Measurements from ENCODE around the gene TKFC.

TKFC gene

DNA sequence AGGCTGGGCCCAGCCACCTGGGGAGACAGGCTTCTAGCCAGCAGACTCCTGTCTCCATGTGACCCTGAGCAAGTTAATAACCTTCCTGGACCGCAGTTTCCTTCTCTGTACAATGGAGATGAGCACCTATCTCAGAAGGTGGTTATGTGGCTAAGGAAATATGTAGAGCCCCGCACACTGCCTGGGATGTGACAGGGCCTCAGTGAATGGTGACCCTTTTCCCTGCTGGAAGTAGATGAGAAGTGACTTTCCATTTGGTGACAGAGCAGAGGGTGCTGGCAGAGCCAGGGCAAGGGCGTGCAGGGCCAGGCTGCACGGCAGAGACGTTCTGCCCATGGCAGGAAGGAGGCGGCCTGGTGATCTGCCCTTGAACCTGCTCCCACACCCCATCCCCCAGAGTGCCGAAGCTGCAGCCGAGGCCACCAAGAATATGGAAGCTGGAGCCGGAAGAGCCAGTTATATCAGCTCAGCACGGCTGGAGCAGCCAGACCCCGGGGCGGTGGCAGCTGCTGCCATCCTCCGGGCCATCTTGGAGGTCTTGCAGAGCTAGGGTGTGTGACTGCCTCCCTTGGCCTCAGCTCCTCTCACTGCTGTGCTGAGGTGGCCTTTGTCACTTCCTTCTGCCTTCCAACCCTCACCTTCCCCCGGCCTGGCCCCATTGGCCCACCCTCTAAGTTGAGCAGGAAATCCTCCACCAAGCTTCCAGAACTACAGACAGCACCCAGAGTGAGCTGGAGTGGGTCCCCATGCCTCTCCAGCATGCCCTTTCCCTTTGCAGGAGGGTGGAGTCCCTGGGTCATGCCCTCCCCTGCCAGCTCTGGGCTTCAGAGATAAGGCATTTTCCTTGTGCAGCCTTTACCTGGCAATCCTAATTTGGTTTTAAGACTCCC, 13.2 kb downstream of the TKFC start:
- DNase-seq: no peak

DNA sequence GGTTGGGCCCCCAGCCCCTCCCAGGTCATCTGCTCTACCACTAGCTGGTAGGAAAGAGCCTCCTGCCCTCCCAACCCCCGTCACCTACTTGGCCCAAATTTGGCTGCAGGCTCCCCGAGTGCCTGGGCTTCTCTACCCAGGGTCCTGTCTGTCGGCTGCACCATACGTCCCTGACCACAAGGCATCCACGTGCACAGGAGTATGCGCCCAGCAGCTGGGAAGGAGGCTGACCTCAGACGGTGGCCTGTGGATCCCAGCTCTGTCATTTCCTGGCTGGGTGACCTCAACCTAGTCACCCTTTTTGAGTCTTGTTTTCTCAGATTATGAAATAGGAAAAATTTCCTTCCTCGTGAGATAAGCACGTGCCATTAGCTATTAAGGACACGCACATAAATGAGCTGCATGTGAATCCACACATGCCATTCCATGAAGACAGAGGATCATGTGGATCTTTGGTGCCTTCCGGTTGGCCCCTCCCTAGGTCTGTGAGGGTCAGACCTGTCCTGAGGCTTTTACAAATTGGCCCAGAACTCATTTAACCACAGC, 15.0 kb downstream of the TKFC start:
- DNase-seq: no peak

DNA sequence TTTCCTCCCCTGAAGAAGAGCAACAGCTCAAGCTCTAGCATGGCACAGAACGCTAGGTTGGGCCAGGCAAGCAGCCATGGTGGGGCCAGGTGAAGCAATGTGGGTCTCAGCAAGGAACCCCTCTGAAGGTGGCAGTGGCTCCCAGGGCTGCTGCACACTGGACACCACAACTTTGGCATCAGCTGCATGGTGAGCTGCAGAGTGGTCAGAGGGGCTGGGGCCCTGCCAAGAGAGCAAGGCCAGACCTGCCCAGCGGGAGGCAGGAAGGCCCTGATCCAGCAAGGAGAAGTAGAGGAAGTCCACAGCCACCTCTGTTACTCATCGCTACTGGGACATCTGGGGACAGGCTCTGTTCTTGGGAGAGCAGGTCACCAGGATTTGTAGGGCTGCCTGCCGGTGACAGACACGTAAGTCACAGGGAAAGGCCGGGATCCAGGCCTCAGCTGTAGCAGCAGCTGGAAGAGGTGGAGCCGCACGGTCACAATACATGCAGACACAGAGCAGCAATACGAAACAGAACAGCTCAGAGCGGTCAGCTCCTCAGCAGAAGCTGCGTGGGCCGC, 16.2 kb downstream of the TKFC start:
- no peak for DNase-seq

DNA sequence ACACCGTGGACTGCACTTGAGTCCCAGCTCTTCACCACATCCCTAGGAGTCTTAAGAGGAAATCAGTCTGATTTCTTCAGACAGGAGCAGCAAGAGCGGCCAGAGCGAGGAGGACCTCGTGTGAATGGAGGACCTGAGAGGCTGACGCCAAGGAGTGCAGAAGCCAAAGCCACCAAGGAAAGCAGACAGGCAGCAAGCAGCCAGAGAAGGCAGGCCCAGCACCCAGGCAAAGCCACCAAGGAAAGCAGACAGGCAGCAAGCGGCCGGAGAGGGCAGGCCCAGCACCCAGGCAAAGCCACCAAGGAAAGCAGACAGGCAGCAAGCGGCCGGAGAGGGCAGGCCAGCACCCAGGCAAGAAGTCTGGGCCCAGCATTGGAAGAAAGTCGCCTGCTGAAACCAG, 16.9 kb downstream of the TKFC start:
- no peak for DNase-seq

DNA sequence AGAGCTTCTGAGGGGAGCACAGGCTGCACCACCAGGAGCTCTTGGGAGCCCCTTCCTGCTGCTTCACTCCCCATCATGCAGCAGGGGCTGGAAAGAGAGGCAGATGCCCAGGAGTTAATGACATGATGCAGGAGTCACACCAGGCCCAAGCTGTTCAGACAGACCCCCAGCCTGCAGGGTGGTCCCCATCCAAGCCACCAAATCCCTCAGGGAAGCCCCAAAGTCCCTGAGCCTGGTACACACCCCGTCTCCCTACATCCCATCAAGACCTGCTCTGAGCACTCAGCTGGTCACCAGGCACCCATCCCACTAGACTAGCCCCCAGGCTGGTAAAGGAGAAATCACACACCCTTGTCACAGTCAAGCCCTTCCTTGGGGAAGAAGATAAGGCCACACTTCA, 17.3 kb downstream of the TKFC start:
- DNase-seq: no peak

- no peak for DNase-seq
Measured at GRCh38 chr11:61350803-61351202, 17.8 kb downstream of the TKFC start.

DNA sequence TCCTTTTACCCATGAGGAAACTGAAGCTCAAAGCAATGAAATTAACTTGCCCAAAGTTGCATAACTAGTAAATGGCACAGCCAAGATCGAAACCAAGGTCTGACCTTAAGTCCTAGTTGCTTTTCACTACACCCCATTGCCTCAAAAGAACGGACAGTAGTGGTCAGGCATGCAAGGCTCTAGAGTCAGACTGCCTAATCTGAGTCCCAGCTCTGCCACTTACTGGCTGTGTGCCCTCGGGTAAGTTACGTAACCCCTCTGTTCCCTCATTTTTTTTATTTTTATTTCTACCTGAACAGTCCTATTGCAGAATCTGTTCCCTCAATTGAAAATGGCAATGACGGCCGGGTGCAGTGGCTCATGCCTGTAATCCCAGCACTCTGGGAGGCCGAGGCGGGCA, 19.0 kb downstream of the TKFC start:
- no peak for DNase-seq

DNA sequence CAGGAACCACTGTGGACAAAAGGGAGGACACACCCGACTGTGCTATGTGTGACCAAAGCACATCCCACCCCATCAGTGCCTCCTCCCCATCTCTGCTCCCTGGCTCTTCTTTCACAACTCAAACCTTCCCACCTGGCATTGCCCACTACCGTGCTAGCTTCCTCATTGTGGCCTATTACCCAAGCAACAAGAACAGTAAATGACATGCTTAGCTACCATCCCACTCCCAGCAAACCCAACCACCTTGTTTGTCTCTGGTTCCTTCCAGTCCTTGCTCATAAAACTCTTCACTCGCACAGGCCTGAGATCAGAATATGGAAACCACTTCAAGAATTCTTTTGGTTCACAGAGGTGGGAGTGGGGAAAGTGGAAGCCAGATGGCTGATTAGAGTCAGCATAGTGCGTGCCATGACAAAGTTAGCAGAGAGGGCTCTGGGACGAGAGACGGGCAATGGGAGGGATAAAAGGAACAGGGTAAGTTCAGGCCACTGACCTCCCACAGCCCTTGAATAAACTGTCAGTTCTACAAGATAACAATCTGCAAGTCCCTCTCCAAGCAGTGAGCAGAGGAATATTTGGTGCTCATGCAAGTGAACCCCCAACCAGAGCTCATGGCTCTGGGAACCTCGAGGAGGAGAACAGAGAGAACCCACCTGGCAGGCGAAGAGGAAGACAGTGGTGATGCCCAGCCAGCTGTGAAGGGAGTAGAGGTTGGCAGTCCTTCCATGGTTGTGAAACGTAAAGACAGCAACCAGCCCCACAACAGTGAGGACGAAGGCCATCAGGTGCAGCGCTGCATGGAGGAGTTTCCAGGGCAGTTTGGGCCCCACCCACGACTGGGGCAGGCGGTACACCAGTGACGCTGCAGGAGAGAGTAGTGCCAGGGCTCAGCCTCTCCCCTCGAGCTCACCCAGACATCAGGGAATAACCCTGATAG, 20.4 kb downstream of the TKFC start:
- DNase-seq: no peak

DNA sequence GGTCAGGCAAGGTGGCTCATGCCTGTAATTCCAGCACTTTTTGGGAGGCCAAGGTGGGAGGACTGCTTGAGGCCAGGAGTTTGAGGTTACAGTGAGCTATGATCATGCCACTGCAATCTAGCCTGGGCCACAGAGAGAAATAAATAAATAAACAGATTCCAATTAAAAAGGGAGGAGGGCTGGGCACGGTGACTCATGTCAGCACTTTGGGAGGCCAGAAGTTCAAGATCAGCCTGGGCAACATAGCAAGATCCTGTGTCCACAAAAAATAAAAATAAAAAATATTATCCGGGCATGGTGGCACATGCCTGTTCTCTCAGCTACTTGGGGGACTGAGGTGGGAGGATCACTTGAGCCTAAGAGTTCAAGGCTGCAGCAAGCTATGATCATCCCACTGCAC, 21.2 kb downstream of the TKFC start:
- DNase-seq: no peak

GRCh38 chr11:61356706-61357105, 23.7 kb downstream of the TKFC start:
- no peak for DNase-seq

GRCh38 chr11:61357233-61357893, 24.3 kb downstream of the TKFC start:
- DNase-seq: no peak

DNA sequence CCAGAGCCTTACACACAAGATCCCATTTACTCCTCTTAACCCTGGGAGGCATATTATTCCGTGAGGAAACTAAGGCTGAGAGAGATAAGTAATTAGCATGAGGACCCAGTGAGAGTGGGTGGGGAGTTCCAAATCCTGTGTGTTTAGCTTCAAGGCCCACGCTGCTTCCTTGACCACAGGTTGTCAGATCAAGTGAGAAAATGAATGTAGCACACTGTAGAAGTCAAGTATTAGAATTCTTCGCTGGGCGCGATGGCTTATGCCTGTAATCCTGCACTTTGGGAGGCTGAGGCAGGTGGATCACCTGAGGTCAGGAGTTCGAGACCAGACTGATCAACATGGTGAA, 24.8 kb downstream of the TKFC start:
- no peak for DNase-seq

- no peak for DNase-seq
Measured at GRCh38 chr11:61358566-61358965, 25.5 kb downstream of the TKFC start.

- DNase-seq: no peak
Measured at GRCh38 chr11:61359516-61359915, 26.5 kb downstream of the TKFC start.

- DNase-seq: no peak
Measured at GRCh38 chr11:61361237-61361740, 28.3 kb downstream of the TKFC start.

DNA sequence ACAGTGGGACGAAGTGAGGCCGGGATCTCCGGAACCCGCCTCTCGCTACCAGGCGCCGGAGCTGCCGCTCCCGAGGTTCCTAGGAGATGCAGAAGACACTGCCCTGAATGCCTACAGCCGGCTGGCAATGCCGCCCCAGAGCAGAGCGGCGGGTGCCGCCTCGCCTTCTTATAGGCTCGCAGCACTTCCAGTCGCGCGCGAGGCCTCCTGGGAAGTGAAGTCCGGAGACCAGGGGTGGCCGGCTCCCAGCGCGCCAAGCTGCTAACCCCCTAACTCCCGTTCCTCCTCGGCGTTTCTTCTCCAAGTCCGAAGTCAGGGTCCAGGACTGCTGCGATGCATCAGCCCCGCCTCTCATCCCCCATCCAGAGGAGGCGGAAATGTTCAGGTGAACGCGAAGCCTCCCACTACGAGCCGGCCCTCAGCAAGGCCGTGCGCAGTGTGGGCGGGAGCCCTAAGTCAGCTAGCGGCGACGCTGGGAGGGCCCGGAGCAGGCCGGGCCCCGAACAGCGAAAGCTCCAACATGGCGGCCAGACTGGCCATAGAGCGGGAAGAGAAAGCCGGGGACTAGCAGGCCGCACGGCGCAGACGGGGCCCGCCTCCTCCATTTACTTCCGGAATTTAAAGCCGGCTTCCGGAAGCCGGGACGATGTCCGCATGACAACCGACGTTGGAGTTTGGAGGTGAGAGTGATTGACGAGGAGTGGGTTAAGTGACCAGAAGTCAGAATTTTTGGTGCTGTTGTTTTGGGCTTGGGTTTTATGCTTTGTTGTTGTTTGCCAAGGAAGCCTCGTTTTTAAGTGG, 28.9 kb downstream of the TKFC start, which contains the start of the genes CYB561A3 and TMEM138:
CYB561A3 (minus strand) TSS at position 142 of the 801 bp plus-strand sequence. CDS start 5,169 bp downstream, outside the sequence.
TMEM138 (plus strand) TSS at position 634 of the 801 bp plus-strand sequence. CDS start 2,017 bp downstream, outside the sequence.
- peak; percentile 92 for DNase-seq

- DNase-seq: peak; percentile 45
Measured at GRCh38 chr11:61362542-61362875, 29.5 kb downstream of the TKFC start.

DNA sequence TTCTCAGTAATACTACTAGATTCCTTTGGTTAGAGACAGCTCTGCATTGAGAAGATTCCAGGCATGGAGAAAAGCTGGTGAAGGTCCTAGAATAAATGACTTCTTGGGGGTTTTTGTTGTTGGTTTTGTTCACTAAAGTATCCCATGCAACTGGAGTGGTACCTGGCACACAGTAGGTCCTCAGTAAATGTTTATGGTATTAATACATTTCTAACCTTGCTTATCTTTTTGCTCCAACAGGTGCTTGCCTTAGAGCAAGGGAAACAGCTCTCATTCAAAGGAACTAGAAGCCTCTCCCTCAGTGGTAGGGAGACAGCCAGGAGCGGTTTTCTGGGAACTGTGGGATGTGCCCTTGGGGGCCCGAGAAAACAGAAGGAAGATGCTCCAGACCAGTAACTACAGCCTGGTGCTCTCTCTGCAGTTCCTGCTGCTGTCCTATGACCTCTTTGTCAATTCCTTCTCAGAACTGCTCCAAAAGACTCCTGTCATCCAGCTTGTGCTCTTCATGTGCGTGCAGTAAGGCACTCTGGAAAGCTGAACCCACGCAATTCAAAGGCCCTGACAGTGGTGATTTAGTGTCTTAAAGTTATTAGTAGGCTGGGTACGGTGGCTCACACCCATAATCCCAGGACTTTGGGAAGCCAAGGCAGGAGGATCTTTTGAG, 31.1 kb downstream of the TKFC start:
- no peak for DNase-seq

DNA sequence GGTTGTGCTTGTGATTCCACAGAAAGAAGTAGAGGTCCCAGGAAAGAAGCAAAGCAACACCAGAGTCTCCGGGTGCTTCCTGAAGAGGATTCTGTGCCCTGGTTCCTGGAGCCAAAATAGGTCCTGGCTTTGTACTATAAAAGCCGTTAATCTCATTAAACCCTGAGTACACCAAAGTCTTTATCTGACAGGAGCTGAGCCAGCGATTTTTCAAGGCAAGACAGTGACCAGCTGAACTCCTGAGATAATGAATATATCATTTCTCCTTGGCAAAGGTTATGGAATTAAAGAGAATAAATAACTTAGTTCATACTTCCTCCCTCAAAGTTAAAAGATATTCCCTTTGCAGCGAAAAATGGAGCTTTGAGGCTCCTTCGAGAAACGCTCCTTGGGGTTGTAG, 34.4 kb downstream of the TKFC start:
- no peak for DNase-seq

GRCh38 chr11:61368646-61369045, 35.6 kb downstream of the TKFC start:
- no peak for DNase-seq

Data from NCI-H2029 treated with DMSO at 0.1 percent for 48 hours (cell line).